Epithelial cell of esophagus (primary cell): ENCODE measurements around the gene TBCEL.
A peak's percentile ranks its signal among the peaks of the same experiment; 100 is the strongest.
"Not testable (repeated sequence)": the region's sequence is repeated elsewhere in the genome, so short reads cannot be mapped to it uniquely, and the experiment has no call there.

Experiments used
- DNase-seq: peaks from one replicate; pipeline ENCODE4 v3.0.0; 2010; ENCODE audit warnings: low read depth
- H3K4me3 ChIP-seq: 2 replicates; pipeline ENCODE4 v1.5.1; 2011; ENCODE audit warnings: mild to moderate bottlenecking, low read length, control low read depth
- CTCF ChIP-seq: IDR thresholded peaks from 2 replicates; pipeline ENCODE4 v1.5.1; 2011; ENCODE audit warnings: low read depth, mild to moderate bottlenecking, low read length, control low read depth, inconsistent platforms; ENCODE audit not compliant: insufficient read depth; ENCODE audit errors: missing control alignments

TBCEL gene

GRCh38 chr11:121004206-121004840 is 19.6 kb upstream of the TBCEL start:
- no peak overlapping the region for H3K4me3 ChIP-seq
- TF ChIP-seq CTCF: no peak
- DNase-seq: no peak

- H3K4me3 ChIP-seq: no peak overlapping the region
- DNase-seq: no peak
- no peak for TF ChIP-seq CTCF
These were observed 17.0 kb upstream of the TBCEL start for GRCh38 chr11:121006922-121007321.

GRCh38 chr11:121008551-121008950 is 15.4 kb upstream of the TBCEL start:
- DNase-seq: no peak
- no peak for TF ChIP-seq CTCF
- H3K4me3 ChIP-seq: no peak overlapping the region

- no peak overlapping the region for H3K4me3 ChIP-seq
- DNase-seq: peak; percentile 48
These were observed 11.8 kb upstream of the TBCEL start for GRCh38 chr11:121012091-121012490.

GRCh38 chr11:121018746-121019145 is 5.2 kb upstream of the TBCEL start:
- DNase-seq: no peak
- TF ChIP-seq CTCF: no peak
- no peak overlapping the region for H3K4me3 ChIP-seq

More at GRCh38 chr11:121012091-121012490, 11.8 kb upstream of the TBCEL start:
- TF ChIP-seq CTCF: no peak

- not testable (repeated sequence) for DNase-seq
These were observed 2.2 kb upstream of the TBCEL start for GRCh38 chr11:121021718-121022117.

GRCh38 chr11:121024989-121025388 is 1.1 kb downstream of the TBCEL start:
- DNase-seq: peak; percentile 67
- TF ChIP-seq CTCF: no peak

More at GRCh38 chr11:121021718-121022117, 2.2 kb upstream of the TBCEL start:
- not testable (repeated sequence) for H3K4me3 ChIP-seq

GRCh38 chr11:121029153-121029552 is 5.3 kb downstream of the TBCEL start:
- TF ChIP-seq CTCF: no peak
- no peak for DNase-seq

More at GRCh38 chr11:121024989-121025388, 1.1 kb downstream of the TBCEL start:
- peak overlapping the region; percentile 73 for H3K4me3 ChIP-seq

More at GRCh38 chr11:121029153-121029552, 5.3 kb downstream of the TBCEL start:
- H3K4me3 ChIP-seq: no peak overlapping the region
